Panc1 (cell line): ENCODE results near the gene MAGI1. TPM values are rescaled to one million over a fixed set of nuclear protein-coding genes. Genes with fewer than 3 reads are reported as not detected.

Experiments
- ATAC-seq: fragments of 200-7000 bp; cut with Tn5 transposase; 2 replicates; pipeline ENCODE4 v1.9.1; 2020; ENCODE audit warnings: mild to moderate bottlenecking, moderate library complexity
- BruUV-seq: library from RNA; stranded (reverse); fragments of 400-500 nt; replicated peaks from 2 replicates; lab custom pipeline; 2021; lab: Mats Ljungman, UMichigan
- CTCF ChIA-PET: fragments of 300-600 bp; sonication (Branson Sonifier 250); formaldehyde crosslinking; loops from one replicate; lab custom pipeline; 2022; ENCODE audit warnings: antibody characterized with exemption; lab: Charles Lee
- POLR2A ChIA-PET: fragments of 300-600 bp; sonication (Branson Sonifier 250); formaldehyde crosslinking; loops from one replicate; lab custom pipeline; 2022; ENCODE audit warnings: antibody characterized with exemption; lab: Charles Lee
- DNase-seq: peaks from one replicate; pipeline ENCODE4 v3.0.0-alpha.2; 2010; ENCODE audit warnings: low read depth, low spot score
- H3K27ac ChIP-seq: 2 replicates; pipeline ENCODE4 v1.5.1; 2011; ENCODE audit warnings: mild to moderate bottlenecking, low read length, inconsistent platforms
- H3K27me3 ChIP-seq: fragments of 200-500 bp; sonication (Bioruptor generic); 2 replicates; pipeline ENCODE4 v1.6.0; 2014; ENCODE audit warnings: low read length, inconsistent platforms; ENCODE audit not compliant: control insufficient read depth, insufficient read depth
- H3K36me3 ChIP-seq: fragments of 200-500 bp; sonication (Bioruptor generic); 2 replicates; pipeline ENCODE4 v1.5.1; 2014; ENCODE audit warnings: inconsistent platforms, mild to moderate bottlenecking, low read length, moderate library complexity; ENCODE audit not compliant: control insufficient read depth, insufficient read depth
- H3K4me1 ChIP-seq: 2 replicates; pipeline ENCODE4 v1.5.1; 2011; ENCODE audit warnings: inconsistent platforms, mild to moderate bottlenecking, low read length, moderate library complexity; ENCODE audit not compliant: control insufficient read depth, insufficient read depth
- H3K4me3 ChIP-seq, 2 experiments: 2 replicates each; pipeline ENCODE4 v1.5.1; 2011 to 2012; ENCODE audit warnings: low read depth in 2 of 2, low read length in 2 of 2, mild to moderate bottlenecking in 2 of 2, inconsistent platforms in 1 of 2, moderate library complexity in 1 of 2
- H3K9me3 ChIP-seq: fragments of 200-500 bp; sonication (Bioruptor generic); 2 replicates; pipeline ENCODE4 v1.5.1; 2014; ENCODE audit warnings: low read depth, mild to moderate bottlenecking, inconsistent platforms, low read length, moderate library complexity; ENCODE audit not compliant: control insufficient read depth, insufficient read depth
- POLR2AphosphoS5 ChIP-seq: IDR thresholded peaks from 2 replicates; pipeline ENCODE4 v1.6.1; 2012; ENCODE audit warnings: mild to moderate bottlenecking, low read depth, low read length, moderate library complexity
- SIN3A ChIP-seq: IDR thresholded peaks from 2 replicates; pipeline ENCODE4 v1.6.1; 2012; ENCODE audit warnings: low read depth, mild to moderate bottlenecking, low read length, moderate library complexity, borderline replicate concordance; ENCODE audit not compliant: insufficient read depth
- TCF7L2 ChIP-seq: IDR thresholded peaks from 2 replicates; pipeline ENCODE4 v1.6.1; 2011; ENCODE audit warnings: mild to moderate bottlenecking, low read depth, low read length, inconsistent platforms
- in situ Hi-C: cut with HindIII; loops from 2 replicates; pipeline ENCODE4 v1.10.0; 2016; ENCODE audit warnings: low sequenced_read_pairs, low pct_unique_long_range_greater_than_20kb
- intact Hi-C: fragments of 100-400 bp; cut with micrococcal nuclease; formaldehyde crosslinking; loops from one replicate; pipeline ENCODE4 v1.10.0; 2022; ENCODE audit not compliant: unreplicated experiment
- total RNA-seq: library from RNA; stranded (reverse); gene quantifications from one replicate; pipeline ENCODE4 v1.2.1, GENCODE V29; 2021; ENCODE audit not compliant: unreplicated experiment
- TF ChIP-seq, protein P1 (sequence below): fragments of 450-650 bp; IDR thresholded peaks from 2 replicates; pipeline ENCODE4 v1.5.1; 2017; ENCODE audit warnings: mild to moderate bottlenecking
- TF ChIP-seq, protein P2 (sequence below), 2 experiments: IDR thresholded peaks; 2 replicates each; pipeline ENCODE4 v1.6.1; 2011 to 2012; ENCODE audit warnings: low read depth in 2 of 2, control low read depth in 1 of 2, low read length in 1 of 2, mild to moderate bottlenecking in 1 of 2, moderate library complexity in 1 of 2; ENCODE audit not compliant: insufficient read depth in 1 of 2

The MAGI1 gene
- total RNA-seq, 1 experiment from 2014 or later, result 9.5 TPM

GRCh38 chr3:65433480-65433879 lies 605.2 kb downstream of the MAGI1 start:
- Histone ChIP-seq H3K27me3 (no peaks in the 10 kb centered on the region), H3K4me1 (no peaks in the 10 kb centered on the region), H3K9me3 (no peaks in the 10 kb centered on the region), H3K4me3 (no peak overlapping the region), H3K36me3 (no peaks in the 10 kb centered on the region), H3K27ac (no peak overlapping the region)
- TF ChIP-seq SIN3A, result no peak
- TF ChIP-seq POLR2AphosphoS5, result no peak
- TF ChIP-seq, protein P1, sequence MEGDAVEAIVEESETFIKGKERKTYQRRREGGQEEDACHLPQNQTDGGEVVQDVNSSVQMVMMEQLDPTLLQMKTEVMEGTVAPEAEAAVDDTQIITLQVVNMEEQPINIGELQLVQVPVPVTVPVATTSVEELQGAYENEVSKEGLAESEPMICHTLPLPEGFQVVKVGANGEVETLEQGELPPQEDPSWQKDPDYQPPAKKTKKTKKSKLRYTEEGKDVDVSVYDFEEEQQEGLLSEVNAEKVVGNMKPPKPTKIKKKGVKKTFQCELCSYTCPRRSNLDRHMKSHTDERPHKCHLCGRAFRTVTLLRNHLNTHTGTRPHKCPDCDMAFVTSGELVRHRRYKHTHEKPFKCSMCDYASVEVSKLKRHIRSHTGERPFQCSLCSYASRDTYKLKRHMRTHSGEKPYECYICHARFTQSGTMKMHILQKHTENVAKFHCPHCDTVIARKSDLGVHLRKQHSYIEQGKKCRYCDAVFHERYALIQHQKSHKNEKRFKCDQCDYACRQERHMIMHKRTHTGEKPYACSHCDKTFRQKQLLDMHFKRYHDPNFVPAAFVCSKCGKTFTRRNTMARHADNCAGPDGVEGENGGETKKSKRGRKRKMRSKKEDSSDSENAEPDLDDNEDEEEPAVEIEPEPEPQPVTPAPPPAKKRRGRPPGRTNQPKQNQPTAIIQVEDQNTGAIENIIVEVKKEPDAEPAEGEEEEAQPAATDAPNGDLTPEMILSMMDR, result no peak
- TF ChIP-seq, protein P2, sequence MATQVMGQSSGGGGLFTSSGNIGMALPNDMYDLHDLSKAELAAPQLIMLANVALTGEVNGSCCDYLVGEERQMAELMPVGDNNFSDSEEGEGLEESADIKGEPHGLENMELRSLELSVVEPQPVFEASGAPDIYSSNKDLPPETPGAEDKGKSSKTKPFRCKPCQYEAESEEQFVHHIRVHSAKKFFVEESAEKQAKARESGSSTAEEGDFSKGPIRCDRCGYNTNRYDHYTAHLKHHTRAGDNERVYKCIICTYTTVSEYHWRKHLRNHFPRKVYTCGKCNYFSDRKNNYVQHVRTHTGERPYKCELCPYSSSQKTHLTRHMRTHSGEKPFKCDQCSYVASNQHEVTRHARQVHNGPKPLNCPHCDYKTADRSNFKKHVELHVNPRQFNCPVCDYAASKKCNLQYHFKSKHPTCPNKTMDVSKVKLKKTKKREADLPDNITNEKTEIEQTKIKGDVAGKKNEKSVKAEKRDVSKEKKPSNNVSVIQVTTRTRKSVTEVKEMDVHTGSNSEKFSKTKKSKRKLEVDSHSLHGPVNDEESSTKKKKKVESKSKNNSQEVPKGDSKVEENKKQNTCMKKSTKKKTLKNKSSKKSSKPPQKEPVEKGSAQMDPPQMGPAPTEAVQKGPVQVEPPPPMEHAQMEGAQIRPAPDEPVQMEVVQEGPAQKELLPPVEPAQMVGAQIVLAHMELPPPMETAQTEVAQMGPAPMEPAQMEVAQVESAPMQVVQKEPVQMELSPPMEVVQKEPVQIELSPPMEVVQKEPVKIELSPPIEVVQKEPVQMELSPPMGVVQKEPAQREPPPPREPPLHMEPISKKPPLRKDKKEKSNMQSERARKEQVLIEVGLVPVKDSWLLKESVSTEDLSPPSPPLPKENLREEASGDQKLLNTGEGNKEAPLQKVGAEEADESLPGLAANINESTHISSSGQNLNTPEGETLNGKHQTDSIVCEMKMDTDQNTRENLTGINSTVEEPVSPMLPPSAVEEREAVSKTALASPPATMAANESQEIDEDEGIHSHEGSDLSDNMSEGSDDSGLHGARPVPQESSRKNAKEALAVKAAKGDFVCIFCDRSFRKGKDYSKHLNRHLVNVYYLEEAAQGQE (IDR thresholded peaks at IDR 0.05; ENCODE audit: insufficient read depth in 1 of 2, low read depth in 2 of 2, low read length in 1 of 2), result no peak
- no peak for TF ChIP-seq TCF7L2
- no TSS peak for BruUV-seq
- in situ Hi-C loops (no loop called here), intact Hi-C loops (no loop called here)
- DNase-seq, result no peak
- ChIA-PET POLR2A (no interaction called here), CTCF (no interaction called here)
- no peak for ATAC-seq

DNA sequence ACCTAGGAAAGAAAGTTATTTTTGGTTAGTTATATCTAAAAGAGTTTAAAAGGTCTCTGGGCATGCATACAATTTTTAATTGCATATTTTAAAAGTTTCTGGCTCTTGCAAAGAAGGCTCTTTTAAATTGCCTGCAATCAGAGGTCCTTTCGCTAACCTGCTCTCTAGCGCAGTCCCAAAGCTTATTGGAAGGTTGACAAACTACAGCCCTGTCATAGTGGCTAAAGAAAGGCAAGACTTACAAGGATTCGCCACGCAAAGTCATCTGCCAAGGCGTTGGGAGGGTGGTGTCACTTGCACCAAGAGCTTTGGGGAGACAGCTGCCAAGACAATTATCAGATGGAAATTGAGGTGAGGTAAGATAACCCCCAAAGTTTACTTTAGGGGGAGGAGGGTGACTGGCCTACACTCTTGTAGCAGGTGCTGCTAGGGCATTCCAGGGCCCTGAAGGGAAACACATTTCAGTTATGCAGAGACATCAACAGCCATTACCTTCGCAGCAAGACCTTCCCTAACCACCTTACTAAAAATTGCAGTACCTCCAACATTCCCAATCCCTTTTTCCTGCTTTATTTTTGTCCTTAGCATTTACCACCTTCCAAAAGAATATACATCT lies 606.2 kb downstream of the MAGI1 start:
- in situ Hi-C loops, result no loop called here

More for the DNA sequence above, 606.2 kb downstream of the MAGI1 start:
- no peaks in the 10 kb centered on the region for H3K9me3 ChIP-seq
- H3K27me3 ChIP-seq, result no peaks in the 10 kb centered on the region
- intact Hi-C loops, result no loop called here
- no peak for DNase-seq
- no peak for ATAC-seq
- CTCF ChIA-PET, result no interaction called here
- no peak overlapping the region for H3K27ac ChIP-seq
- POLR2A ChIA-PET, result no interaction called here
- H3K4me1 ChIP-seq, result no peaks in the 10 kb centered on the region
- H3K4me3 ChIP-seq, result no peak overlapping the region
- BruUV-seq, result no TSS peak
- H3K36me3 ChIP-seq, result no peaks in the 10 kb centered on the region
- TF ChIP-seq, protein P2 (IDR thresholded peaks at IDR 0.05; ENCODE audit: insufficient read depth in 1 of 2, low read depth in 2 of 2, low read length in 1 of 2), result no peak
- TF ChIP-seq TCF7L2, result no peak
- no peak for TF ChIP-seq POLR2AphosphoS5
- TF ChIP-seq, protein P1, result no peak
- TF ChIP-seq SIN3A, result no peak
